CD14-positive monocyte (primary cell): Measurements from ENCODE around the gene LYPD1. TPM values are rescaled to one million over a fixed set of nuclear protein-coding genes. Genes with fewer than 3 reads are reported as not detected.

Experiments used
- DNase-seq, 3 donors: peaks; one replicate each; pipeline ENCODE4 v3.0.0-alpha.2; 2011 to 2022
- H2AFZ ChIP-seq: 2 replicates; pipeline ENCODE4 v1.6.0; 2012; ENCODE audit warnings: mild to moderate bottlenecking, low read depth, low read length, inconsistent platforms; ENCODE audit not compliant: insufficient read depth, poor library complexity, severe bottlenecking
- H3K27ac ChIP-seq, 2 donors: 1 replicate in 1 of 2; 2 replicates in 1 of 2; pipeline ENCODE4 v1.5.1; 2012 to 2013; ENCODE audit warnings: low read length in 2 of 2, control low read depth in 1 of 2, inconsistent platforms in 1 of 2, low read depth in 1 of 2, mild to moderate bottlenecking in 1 of 2
- H3K27me3 ChIP-seq, 2 donors: one replicate each; pipeline versions ENCODE4 v1.6.0 to v1.6.1; 2011 to 2013; ENCODE audit warnings: low read length in 2 of 2; ENCODE audit not compliant: control insufficient read depth in 2 of 2, insufficient read depth in 2 of 2
- H3K36me3 ChIP-seq, 2 donors: replicated peaks in 1 of 2; 1 replicate in 1 of 2; 2 replicates in 1 of 2; pipeline versions ENCODE4 v1.5.1 to v1.6.1; 2012 to 2013; ENCODE audit warnings: low read length in 2 of 2, control low read depth in 1 of 2, inconsistent platforms in 1 of 2, mild to moderate bottlenecking in 1 of 2; ENCODE audit not compliant: insufficient read depth in 2 of 2, control insufficient read depth in 1 of 2
- H3K4me1 ChIP-seq, 2 donors: 1 replicate in 1 of 2; 2 replicates in 1 of 2; pipeline versions ENCODE4 v1.5.1 to v1.6.1; 2012 to 2013; ENCODE audit warnings: low read length in 2 of 2, control low read depth in 1 of 2, inconsistent platforms in 1 of 2, mild to moderate bottlenecking in 1 of 2, moderate library complexity in 1 of 2; ENCODE audit not compliant: insufficient read depth in 2 of 2, control insufficient read depth in 1 of 2
- H3K4me2 ChIP-seq: replicated peaks from 2 replicates; pipeline ENCODE3; 2012; ENCODE audit warnings: low read length, moderate library complexity, mild to moderate bottlenecking; ENCODE audit not compliant: poor library complexity, severe bottlenecking; ENCODE audit errors: extremely low read depth
- H3K4me3 ChIP-seq, 3 experiments: fragments of 200-600 bp in 1 of 3; sonication (generic) in 1 of 3; replicated peaks in 1 of 3; 1 replicate in 2 of 3; 2 replicates in 1 of 3; pipeline ENCODE4 v1.5.1; 2011 to 2013; ENCODE audit warnings: low read length in 3 of 3, mild to moderate bottlenecking in 3 of 3, control low read depth in 2 of 3, low read depth in 2 of 3, inconsistent platforms in 1 of 3, moderate library complexity in 1 of 3
- H3K79me2 ChIP-seq: 2 replicates; pipeline ENCODE4 v1.6.0; 2012; ENCODE audit warnings: mild to moderate bottlenecking, control low read depth, inconsistent platforms, low read length, moderate library complexity; ENCODE audit not compliant: insufficient read depth
- H3K9ac ChIP-seq: 2 replicates; pipeline ENCODE4 v1.6.0; 2017; ENCODE audit warnings: low read length, mild to moderate bottlenecking; ENCODE audit not compliant: insufficient read depth, poor library complexity, severe bottlenecking
- H3K9me3 ChIP-seq, 2 donors: replicated peaks in 1 of 2; 1 replicate in 1 of 2; 2 replicates in 1 of 2; pipeline versions ENCODE4 v1.5.1 to v1.6.1; 2012 to 2013; ENCODE audit warnings: low read length in 2 of 2, control low read depth in 1 of 2; ENCODE audit not compliant: control insufficient read depth in 1 of 2, insufficient read depth in 1 of 2
- H4K20me1 ChIP-seq: 2 replicates; pipeline ENCODE4 v1.6.0; 2012; ENCODE audit warnings: mild to moderate bottlenecking, low read length, control low read depth, moderate library complexity; ENCODE audit not compliant: insufficient read depth
- H3K27ac Mint-ChIP-seq, 7 donors: one replicate each; pipeline ENCODE4 v1.8.0; 2020; ENCODE audit warnings: mild to moderate bottlenecking in 7 of 7, mixed read lengths in 7 of 7, moderate library complexity in 6 of 7, inconsistent platforms in 2 of 7
- H3K27me3 Mint-ChIP-seq, 3 donors: one replicate each; pipeline ENCODE4 v1.8.0; 2021 to 2022; ENCODE audit warnings: low read depth in 3 of 3, mild to moderate bottlenecking in 3 of 3, mixed read lengths in 3 of 3, moderate library complexity in 3 of 3, inconsistent platforms in 1 of 3
- H3K36me3 Mint-ChIP-seq, 2 donors: one replicate each; pipeline ENCODE4 v1.8.0; 2020; ENCODE audit warnings: mixed read lengths in 2 of 2, inconsistent platforms in 1 of 2, mild to moderate bottlenecking in 1 of 2
- H3K4me1 Mint-ChIP-seq: one replicate; pipeline ENCODE4 v1.8.0; 2020; ENCODE audit warnings: mild to moderate bottlenecking, mixed read lengths
- H3K4me3 Mint-ChIP-seq, 2 donors: one replicate each; pipeline ENCODE4 v1.8.0; 2020; ENCODE audit warnings: mild to moderate bottlenecking in 2 of 2, mixed read lengths in 2 of 2, moderate library complexity in 1 of 2
- H3K9me3 Mint-ChIP-seq, 7 donors: one replicate each; pipeline ENCODE4 v1.8.0; 2020 to 2022; ENCODE audit warnings: mixed read lengths in 7 of 7, mild to moderate bottlenecking in 6 of 7, moderate library complexity in 6 of 7, inconsistent platforms in 2 of 7
- WGBS: methylation state at CpG from one replicate; pipeline ENCODE4 v1.1.5; 2013; ENCODE audit warnings: missing lambda C conversion rate; ENCODE audit not compliant: insufficient coverage; 5-methylcytosine and 5-hydroxymethylcytosine counted together
- intact Hi-C, 2 donors: fragments of 100-400 bp; cut with micrococcal nuclease; formaldehyde crosslinking; loops; one replicate each; pipeline versions ENCODE4 v1.15.0 to v1.15.1; 2023
- polyA plus RNA-seq, 3 donors: library from polyadenylated mRNA; depleted of rRNA in 1 of 3; unstranded in 2 of 3; stranded (reverse) in 1 of 3; fragments of 300-500 nt in 2 of 3; fragments of >200 nt in 1 of 3; fragmentation: Illumina TruSeq in 2 of 3; gene quantifications; 1 replicate in 2 of 3; 2 replicates in 1 of 3; pipeline ENCODE4 v1.2.3, GENCODE V29; 2012 to 2021
- TF ChIP-seq, protein P1 (sequence below): fragments of 200-600 bp; IDR thresholded peaks from one replicate; pipeline ENCODE4 v1.8.0; 2022; ENCODE audit warnings: antibody characterized with exemption, mild to moderate bottlenecking

The LYPD1 gene
- polyA plus RNA-seq, 3 donors: not detected

DNA sequence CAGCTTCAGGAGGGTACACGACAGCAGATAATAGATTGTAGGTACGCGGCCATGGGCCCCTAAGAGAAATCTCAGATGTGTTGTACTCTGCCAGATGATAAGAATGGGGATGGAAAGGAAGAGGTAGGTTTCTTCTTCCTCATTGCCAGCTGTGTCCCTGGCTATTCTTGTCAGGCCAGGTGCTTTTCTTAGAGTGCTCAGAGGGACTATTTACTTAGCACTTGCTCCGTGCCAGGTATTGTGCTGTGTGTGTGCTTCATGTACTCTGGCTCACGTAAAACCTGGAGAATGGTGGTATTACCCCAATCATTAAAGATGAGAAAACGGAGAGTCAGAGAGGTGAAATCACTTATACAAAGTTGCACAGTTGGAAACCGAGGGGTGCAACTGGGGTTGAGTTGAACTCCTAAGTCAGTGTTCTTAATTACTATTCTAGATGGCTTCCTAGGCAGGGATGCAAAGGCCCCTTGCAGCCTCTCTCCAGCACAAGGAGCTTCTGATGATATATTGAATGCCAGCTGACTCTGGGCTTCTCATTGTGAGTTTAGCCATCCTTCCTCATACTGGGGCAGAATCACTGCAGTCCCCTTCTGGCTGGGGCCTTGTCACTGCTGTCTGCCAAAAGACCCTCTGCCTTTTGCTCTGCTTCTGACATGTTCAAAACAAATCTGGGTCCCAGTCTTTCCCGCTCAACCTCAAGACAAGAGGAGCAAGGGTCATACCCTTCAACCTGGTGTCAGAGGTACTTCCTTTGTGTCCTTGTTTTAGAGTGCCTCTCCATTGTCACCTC, 60.7 kb downstream of the LYPD1 start:
- H3K27ac ChIP-seq: no peak overlapping the region
- no peak overlapping the region for H3K9ac ChIP-seq
- no peaks in the 10 kb centered on the region for H4K20me1 ChIP-seq
- TF ChIP-seq, protein P1, sequence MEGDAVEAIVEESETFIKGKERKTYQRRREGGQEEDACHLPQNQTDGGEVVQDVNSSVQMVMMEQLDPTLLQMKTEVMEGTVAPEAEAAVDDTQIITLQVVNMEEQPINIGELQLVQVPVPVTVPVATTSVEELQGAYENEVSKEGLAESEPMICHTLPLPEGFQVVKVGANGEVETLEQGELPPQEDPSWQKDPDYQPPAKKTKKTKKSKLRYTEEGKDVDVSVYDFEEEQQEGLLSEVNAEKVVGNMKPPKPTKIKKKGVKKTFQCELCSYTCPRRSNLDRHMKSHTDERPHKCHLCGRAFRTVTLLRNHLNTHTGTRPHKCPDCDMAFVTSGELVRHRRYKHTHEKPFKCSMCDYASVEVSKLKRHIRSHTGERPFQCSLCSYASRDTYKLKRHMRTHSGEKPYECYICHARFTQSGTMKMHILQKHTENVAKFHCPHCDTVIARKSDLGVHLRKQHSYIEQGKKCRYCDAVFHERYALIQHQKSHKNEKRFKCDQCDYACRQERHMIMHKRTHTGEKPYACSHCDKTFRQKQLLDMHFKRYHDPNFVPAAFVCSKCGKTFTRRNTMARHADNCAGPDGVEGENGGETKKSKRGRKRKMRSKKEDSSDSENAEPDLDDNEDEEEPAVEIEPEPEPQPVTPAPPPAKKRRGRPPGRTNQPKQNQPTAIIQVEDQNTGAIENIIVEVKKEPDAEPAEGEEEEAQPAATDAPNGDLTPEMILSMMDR: no peak
- no peaks in the 10 kb centered on the region for H3K27me3 ChIP-seq
- Mint-ChIP-seq H3K4me1 (no peaks in the 10 kb centered on the region), H3K9me3 (peaks cover 0 to 2% (median 0%) of the 10 kb centered on the region in 7 donors), H3K27me3 (peaks cover 2 to 16% (median 2%) of the 10 kb centered on the region in 3 donors), H3K27ac (no peak overlapping the region), H3K36me3 (no peaks in the 10 kb centered on the region), H3K4me3 (no peak overlapping the region)
- H3K4me2 ChIP-seq: no peak overlapping the region
- WGBS: 100% methylated on average over 1 of the region's 8 CpGs
- H3K36me3 ChIP-seq: no peaks in the 10 kb centered on the region
- H3K4me3 ChIP-seq: no peak overlapping the region
- no peaks in the 10 kb centered on the region for H3K4me1 ChIP-seq
- no peak overlapping the region for H2AFZ ChIP-seq
- H3K79me2 ChIP-seq: no peaks in the 10 kb centered on the region
- no peak for DNase-seq
- intact Hi-C loops: no loop called here
- no peaks in the 10 kb centered on the region for H3K9me3 ChIP-seq

DNA sequence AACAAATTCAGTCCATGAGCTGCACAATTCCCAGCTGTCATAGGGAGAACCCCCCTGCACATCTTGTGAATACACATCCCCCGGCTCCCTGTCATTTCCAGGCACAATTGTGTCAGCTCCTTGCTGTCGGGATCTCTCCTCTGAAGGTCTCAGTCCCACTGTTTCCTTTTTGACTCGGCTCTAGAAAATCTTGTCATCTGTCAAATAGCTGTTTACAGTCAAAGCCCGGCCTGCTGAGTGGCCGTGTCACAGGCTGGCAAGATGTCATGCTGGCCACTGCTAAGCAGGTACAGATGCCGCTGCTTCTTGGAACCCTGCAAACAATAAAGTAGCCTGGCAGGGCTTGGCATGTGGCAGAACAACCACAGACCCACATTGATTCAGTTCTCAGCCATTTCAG, 61.7 kb downstream of the LYPD1 start:
- TF ChIP-seq, protein P1: no peak
- H3K4me1 ChIP-seq: no peaks in the 10 kb centered on the region
- intact Hi-C loops: no loop called here
- Mint-ChIP-seq H3K27me3 (peaks cover 0 to 18% (median 2%) of the 10 kb centered on the region in 3 donors), H3K4me1 (no peaks in the 10 kb centered on the region), H3K27ac (no peak overlapping the region), H3K9me3 (peaks cover 0 to 2% (median 0%) of the 10 kb centered on the region in 7 donors), H3K36me3 (no peaks in the 10 kb centered on the region), H3K4me3 (no peak overlapping the region)
- no peak overlapping the region for H3K4me2 ChIP-seq
- no peaks in the 10 kb centered on the region for H4K20me1 ChIP-seq
- H3K27ac ChIP-seq: no peak overlapping the region
- DNase-seq: no peak
- H3K9me3 ChIP-seq: no peaks in the 10 kb centered on the region
- H3K79me2 ChIP-seq: no peaks in the 10 kb centered on the region
- no peak overlapping the region for H2AFZ ChIP-seq
- 95% methylated on average over 6 of the region's 6 CpGs for WGBS
- no peaks in the 10 kb centered on the region for H3K36me3 ChIP-seq
- H3K4me3 ChIP-seq: no peak overlapping the region
- no peaks in the 10 kb centered on the region for H3K27me3 ChIP-seq
- no peak overlapping the region for H3K9ac ChIP-seq
